HUES6 (cell line): ENCODE data around the gene VSTM4.

Source experiments
- H3K27ac ChIP-seq: 2 replicates; pipeline ENCODE4 v1.7.0; 2013; ENCODE audit warnings: low read depth, mild to moderate bottlenecking, low read length, inconsistent platforms
- H3K27me3 ChIP-seq: 2 replicates; pipeline ENCODE4 v1.6.1; 2013; ENCODE audit warnings: low read length; ENCODE audit not compliant: control insufficient read depth, insufficient read depth
- H3K36me3 ChIP-seq: 2 replicates; pipeline ENCODE4 v1.6.1; 2013; ENCODE audit warnings: low read length; ENCODE audit not compliant: control insufficient read depth, insufficient read depth
- H3K4me1 ChIP-seq: 2 replicates; pipeline ENCODE4 v1.6.1; 2013; ENCODE audit warnings: low read length; ENCODE audit not compliant: control insufficient read depth, insufficient read depth
- H3K4me3 ChIP-seq: 2 replicates; pipeline ENCODE4 v1.5.1; 2013; ENCODE audit warnings: low read depth, low read length
- H3K9ac ChIP-seq: one replicate; pipeline ENCODE4 v1.6.1; 2013; ENCODE audit warnings: mild to moderate bottlenecking, low read length
- H3K9me3 ChIP-seq: 2 replicates; pipeline ENCODE4 v1.6.1; 2013; ENCODE audit warnings: low read depth, low read length; ENCODE audit not compliant: control insufficient read depth, insufficient read depth

The VSTM4 gene

DNA sequence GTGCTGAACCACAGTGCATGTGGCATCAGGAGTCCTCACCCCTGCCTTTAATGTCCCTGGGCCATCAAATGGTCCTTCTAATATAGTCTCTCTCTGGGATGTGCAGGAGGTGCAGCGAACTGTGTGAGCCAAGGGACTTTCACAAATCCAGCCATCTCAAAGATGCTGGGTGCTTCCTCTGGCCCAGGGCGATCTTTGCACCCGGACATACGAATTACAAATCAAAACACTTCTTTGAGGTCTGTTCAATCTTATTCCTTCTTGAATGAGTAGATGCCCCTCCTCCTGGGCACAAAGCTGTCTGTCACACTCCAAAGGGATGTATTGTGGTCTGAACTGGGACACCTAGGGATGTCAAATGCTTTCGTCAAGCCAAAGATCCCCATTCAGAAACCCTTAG lies 60.6 kb downstream of the VSTM4 start:
- no peak overlapping the region for H3K4me3 ChIP-seq
- H3K9ac ChIP-seq: no peak overlapping the region
- H3K27me3 ChIP-seq: no peaks in the 10 kb centered on the region
- no peaks in the 10 kb centered on the region for H3K9me3 ChIP-seq
- no peaks in the 10 kb centered on the region; the same call in 1 of the 2 replicates for H3K4me1 ChIP-seq
- no peaks in the 10 kb centered on the region for H3K36me3 ChIP-seq
- no peak overlapping the region for H3K27ac ChIP-seq

DNA sequence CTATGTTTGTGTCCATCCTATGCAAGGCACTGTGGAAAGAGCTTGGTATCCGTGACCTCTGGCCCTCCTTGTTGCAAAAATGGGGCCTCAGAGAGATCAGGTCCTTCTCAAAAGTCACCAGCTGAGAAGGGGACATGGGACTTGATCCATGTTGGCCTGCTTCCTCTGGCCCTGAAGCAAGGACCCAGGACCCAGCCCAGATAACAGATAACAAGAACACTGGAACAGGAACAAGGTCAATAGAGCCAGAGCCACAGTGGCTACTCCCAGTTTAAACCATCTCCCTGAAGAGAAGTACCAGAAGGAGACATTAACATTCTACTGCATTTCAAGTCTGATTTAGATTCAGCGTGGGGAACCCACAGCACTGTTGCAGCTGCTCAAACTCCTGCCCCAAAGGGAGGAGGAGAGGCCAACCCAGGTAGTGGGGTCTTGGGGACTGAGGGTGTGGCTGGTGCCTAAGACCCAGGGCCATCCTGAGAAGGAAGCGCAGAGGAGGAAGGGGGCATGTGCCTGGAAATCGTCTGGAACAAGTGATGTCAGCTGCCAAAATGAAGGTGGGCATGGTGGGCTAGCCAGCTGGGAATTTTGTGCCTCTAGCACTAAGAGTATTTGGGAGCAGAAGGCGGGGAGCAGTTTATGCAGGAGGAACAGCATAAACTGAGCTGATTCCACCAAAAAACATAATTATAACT lies 61.2 kb downstream of the VSTM4 start:
- Histone ChIP-seq H3K4me3 (no peak overlapping the region), H3K27ac (no peak overlapping the region), H3K36me3 (no peaks in the 10 kb centered on the region), H3K27me3 (no peaks in the 10 kb centered on the region), H3K4me1 (peaks cover 2% of the 10 kb centered on the region; the same call in 1 of the 2 replicates), H3K9me3 (no peaks in the 10 kb centered on the region), H3K9ac (no peak overlapping the region)

DNA sequence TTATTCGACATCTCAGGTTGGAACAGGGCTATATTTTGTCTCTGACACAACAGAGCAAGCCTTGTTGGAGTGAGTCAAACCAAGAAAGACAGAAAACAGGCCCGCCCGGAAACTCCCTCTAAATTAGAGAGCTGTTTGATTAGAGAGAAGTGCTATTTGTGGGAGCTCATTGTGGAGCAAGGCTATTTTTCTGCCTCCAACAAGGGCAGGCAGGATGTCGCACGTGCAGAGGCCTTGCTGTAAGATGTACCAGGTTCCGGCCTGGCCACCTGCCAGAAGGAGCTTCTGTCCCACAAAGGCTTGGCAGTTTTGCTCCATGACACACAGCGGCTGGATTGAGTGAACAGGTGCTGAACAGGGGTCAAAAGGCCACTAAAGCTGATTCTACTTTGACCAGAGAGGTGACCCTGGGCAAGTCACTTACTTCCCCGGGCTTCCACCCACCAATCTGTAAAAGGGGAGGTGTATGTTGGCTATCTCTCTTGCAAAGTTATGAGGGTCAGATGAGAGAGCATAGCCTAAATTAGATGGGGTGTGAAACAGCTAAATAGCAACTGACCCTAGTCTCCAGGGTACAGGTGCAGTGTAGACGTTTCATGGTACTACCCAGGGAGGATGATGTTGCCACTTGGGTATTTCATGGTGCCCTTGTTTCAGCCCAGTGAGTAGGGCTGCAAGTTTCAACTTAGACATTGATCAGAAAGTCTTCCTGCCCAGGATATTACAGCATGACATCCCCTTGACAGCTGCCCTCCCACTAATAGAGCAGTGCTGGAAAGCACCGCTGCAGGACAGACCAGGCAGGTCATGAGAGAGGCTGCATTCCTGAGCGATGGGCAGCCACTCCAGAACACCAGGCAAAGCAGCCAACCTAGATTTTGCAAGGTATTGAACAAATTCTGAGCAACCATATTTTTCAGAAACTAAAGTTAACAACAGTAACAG lies 62.0 kb downstream of the VSTM4 start:
- Histone ChIP-seq H3K9me3 (no peaks in the 10 kb centered on the region), H3K4me1 (peaks cover 3% of the 10 kb centered on the region; the same call in 1 of the 2 replicates), H3K27ac (no peak overlapping the region), H3K9ac (no peak overlapping the region), H3K4me3 (no peak overlapping the region), H3K27me3 (no peaks in the 10 kb centered on the region), H3K36me3 (no peaks in the 10 kb centered on the region)

DNA sequence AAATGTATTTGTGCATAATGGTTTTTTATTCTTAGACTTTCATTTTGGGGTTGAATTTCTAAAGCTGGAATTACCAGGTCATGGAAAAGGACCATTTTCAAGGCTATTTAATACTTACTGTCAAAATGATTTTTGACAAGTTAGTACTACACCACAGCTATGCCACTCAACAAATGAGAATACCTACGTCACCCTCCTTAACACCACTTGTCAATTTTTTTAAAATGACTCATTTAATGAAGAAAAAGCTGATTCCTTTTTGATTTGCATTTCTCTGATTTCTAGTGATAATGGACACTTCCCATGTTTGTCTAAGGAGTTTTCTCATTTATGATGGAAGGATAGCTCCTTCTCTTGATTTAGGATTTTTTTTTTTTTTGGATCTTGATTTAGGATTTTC lies 63.3 kb downstream of the VSTM4 start:
- Histone ChIP-seq H3K9me3 (no peaks in the 10 kb centered on the region), H3K27me3 (no peaks in the 10 kb centered on the region), H3K36me3 (no peaks in the 10 kb centered on the region), H3K4me1 (peaks cover 3% of the 10 kb centered on the region; the same call in 1 of the 2 replicates), H3K27ac (no peak overlapping the region), H3K4me3 (no peak overlapping the region), H3K9ac (no peak overlapping the region)

DNA sequence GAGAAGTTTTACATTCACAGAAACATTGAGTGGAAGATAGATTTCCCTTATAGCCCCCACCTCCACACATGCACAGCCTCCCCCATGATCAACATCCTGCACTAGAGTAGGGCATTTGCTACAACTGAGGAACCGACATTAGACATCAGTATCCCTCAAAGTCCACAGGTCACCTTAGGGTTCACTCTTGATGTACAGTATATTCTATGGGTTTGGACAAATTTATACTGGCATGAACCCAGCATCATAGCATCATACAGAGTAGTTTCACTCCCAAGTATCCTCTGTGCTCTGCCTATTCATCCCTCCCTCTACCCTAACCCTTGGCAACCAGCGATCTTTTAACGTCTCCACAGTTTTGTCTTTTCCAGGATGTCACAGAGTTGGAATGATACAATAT lies 64.4 kb downstream of the VSTM4 start:
- Histone ChIP-seq H3K9me3 (no peaks in the 10 kb centered on the region), H3K4me1 (peaks cover 3% of the 10 kb centered on the region; the same call in 1 of the 2 replicates), H3K36me3 (no peaks in the 10 kb centered on the region), H3K27ac (no peak overlapping the region), H3K4me3 (no peak overlapping the region), H3K9ac (no peak overlapping the region), H3K27me3 (no peaks in the 10 kb centered on the region)

DNA sequence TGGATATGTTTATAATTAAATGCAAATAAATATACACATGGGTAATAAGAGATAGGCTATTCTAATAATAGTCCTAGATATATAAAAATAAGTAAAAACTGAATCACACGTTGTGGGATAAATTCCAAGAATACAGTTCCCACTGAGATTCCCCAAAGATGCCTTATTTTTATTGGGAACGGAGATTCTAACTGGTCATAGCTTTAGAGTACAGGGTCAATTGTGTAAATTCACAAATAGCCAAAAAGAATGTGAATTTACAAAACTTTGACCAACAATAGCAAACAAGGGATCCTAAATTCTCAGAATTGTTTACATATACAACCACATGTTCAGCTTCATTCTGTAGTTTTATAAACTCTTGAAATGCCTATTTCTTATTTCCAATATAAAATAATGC lies 65.0 kb downstream of the VSTM4 start:
- no peak overlapping the region for H3K4me3 ChIP-seq
- H3K36me3 ChIP-seq: no peaks in the 10 kb centered on the region
- H3K27ac ChIP-seq: no peak overlapping the region
- H3K27me3 ChIP-seq: no peaks in the 10 kb centered on the region
- peaks cover 3% of the 10 kb centered on the region; the same call in 1 of the 2 replicates for H3K4me1 ChIP-seq
- no peak overlapping the region for H3K9ac ChIP-seq
- H3K9me3 ChIP-seq: no peaks in the 10 kb centered on the region

DNA sequence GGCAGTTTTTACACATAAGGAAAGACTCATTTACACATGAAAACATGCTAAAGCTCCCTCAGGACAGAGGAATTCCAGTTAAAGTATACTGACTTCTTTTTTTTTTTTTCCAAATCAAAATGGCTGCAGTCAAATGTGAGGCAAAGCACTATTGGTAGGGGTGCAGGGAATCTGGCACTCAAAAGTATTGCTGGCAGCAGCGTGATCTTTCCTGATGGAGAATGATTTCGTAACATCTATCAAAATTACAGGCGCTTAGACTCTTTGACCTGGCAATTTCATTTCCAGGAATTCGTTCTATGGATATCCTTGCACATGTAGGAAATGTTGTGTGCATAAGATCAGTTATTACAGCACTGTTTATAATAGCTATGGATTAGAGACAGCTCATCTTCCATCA lies 65.7 kb downstream of the VSTM4 start:
- Histone ChIP-seq H3K27me3 (no peaks in the 10 kb centered on the region), H3K4me1 (peaks cover 3% of the 10 kb centered on the region; the same call in 1 of the 2 replicates), H3K9me3 (no peaks in the 10 kb centered on the region), H3K36me3 (no peaks in the 10 kb centered on the region), H3K4me3 (no peak overlapping the region), H3K9ac (no peak overlapping the region), H3K27ac (no peak overlapping the region)

DNA sequence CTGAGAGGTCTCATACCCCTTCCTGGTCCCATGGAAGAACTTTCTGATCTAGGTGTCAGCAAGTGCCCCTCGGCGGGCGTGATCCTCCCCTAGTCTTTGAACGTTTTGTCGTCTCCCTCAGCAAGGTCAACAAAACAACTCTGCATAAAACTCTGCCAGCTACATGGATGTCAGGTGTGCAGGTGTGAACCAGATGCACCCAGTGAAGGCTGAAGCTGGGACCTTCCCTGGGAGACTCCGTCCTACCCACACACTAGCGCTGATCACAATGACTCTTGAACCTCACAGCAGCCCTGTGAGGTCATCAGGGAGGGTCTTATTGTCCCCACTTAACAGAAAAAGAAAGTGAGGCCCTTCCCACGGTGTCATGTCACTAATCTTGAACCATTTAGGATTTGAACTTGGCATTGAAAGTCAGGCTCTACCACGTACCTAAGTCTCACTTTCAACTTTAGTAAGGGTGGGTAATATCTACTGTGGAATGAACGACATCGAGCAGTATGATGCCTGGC lies 68.1 kb downstream of the VSTM4 start:
- Histone ChIP-seq H3K9me3 (no peaks in the 10 kb centered on the region), H3K9ac (no peak overlapping the region), H3K4me1 (peaks cover 3% of the 10 kb centered on the region; the same call in 1 of the 2 replicates), H3K27me3 (no peaks in the 10 kb centered on the region), H3K36me3 (no peaks in the 10 kb centered on the region), H3K4me3 (no peak overlapping the region), H3K27ac (no peak overlapping the region)

DNA sequence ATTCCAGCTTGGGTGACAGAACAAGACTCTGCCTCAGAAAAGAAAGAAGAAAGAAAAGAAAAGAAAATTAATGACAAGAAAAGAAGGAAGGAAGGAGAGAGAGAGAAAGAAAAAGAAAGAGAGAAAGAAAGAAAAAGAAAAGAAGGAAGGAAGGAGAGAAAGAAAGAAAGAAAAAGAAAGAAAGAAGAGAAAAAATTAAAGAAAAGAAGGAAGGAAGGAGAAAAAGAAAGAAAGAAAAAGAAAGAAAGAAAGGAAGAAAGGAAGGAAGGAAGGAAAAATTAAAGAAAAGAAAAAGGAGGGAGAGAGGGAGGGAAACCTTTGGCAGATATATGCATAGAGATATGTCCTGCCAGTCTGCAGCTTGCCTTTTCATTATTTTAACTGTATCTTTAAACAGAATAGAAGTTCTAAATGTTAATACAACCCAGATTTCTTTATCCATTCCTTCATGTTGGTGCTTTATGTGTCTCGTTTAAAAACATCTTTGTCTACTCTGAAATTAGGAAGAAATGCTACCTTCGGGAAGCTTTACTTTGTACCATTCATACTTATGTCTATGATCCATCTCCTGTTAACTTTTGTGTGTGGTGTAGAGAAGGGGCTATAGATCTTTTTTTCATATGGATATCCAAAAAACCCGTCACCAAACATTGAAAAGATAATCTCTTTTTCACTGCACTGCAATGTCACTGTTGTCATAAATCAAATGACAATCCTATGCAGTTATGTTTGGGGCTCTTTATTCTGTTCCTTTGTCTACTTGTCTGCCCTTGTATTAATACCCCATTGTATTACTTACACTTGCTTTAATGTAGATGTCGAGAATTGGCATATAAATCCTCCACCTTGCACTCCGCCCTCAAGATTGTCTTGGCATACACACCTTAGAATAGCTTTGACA lies 70.8 kb downstream of the VSTM4 start:
- Histone ChIP-seq H3K9ac (no peak overlapping the region), H3K4me1 (0 out of 2 replicates have a peak, but pooled peaks cover 3% of the 10 kb centered on the region), H3K27ac (no peak overlapping the region), H3K9me3 (no peaks in the 10 kb centered on the region), H3K36me3 (no peaks in the 10 kb centered on the region), H3K27me3 (no peaks in the 10 kb centered on the region), H3K4me3 (no peak overlapping the region)

DNA sequence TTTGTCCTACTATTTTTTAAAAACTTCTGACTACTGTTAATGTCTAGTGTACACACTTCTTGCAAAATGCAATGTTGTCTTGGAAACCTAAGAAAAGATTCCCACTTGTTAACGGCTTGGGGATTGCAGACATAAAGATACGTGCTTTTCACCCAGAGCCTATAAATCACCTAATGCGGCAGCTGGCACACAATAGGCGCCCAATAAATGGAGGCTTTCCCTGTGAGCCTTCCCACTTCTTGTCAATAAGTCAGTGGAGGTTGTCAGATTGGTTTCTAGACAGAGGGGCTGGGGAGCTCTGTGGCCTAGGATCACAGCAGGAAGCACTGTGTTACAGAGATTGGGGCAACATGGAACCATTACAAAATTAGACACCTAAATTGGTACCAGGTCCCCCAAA lies 74.7 kb downstream of the VSTM4 start:
- no peaks in the 10 kb centered on the region for H3K9me3 ChIP-seq

More for the DNA sequence above, 74.7 kb downstream of the VSTM4 start:
- Histone ChIP-seq H3K27ac (no peak overlapping the region), H3K27me3 (no peaks in the 10 kb centered on the region), H3K4me1 (no peaks in the 10 kb centered on the region), H3K36me3 (no peaks in the 10 kb centered on the region), H3K9ac (no peak overlapping the region), H3K4me3 (no peak overlapping the region)
